Stromal cell of bone marrow (primary cell): ENCODE measurements around the gene WASF2.
"Not testable (repeated sequence)": the region's sequence is repeated elsewhere in the genome, so short reads cannot be mapped to it uniquely, and the experiment has no call there.

ENCODE experiments used
- DNase-seq: peaks from one replicate; pipeline ENCODE4 v3.0.0-alpha.2; 2012; ENCODE audit warnings: low read depth

The WASF2 gene, protein sequence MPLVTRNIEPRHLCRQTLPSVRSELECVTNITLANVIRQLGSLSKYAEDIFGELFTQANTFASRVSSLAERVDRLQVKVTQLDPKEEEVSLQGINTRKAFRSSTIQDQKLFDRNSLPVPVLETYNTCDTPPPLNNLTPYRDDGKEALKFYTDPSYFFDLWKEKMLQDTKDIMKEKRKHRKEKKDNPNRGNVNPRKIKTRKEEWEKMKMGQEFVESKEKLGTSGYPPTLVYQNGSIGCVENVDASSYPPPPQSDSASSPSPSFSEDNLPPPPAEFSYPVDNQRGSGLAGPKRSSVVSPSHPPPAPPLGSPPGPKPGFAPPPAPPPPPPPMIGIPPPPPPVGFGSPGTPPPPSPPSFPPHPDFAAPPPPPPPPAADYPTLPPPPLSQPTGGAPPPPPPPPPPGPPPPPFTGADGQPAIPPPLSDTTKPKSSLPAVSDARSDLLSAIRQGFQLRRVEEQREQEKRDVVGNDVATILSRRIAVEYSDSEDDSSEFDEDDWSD

GRCh38 chr1:27489973-27490741 lies at the start of gene WASF2:
TSS of gene WASF2 (minus strand) at chr1:27490167. CDS start at chr1:27428890, 61,277 bp downstream.
- peak; percentile 95 for DNase-seq

- peak; percentile 38 for DNase-seq
Measured at GRCh38 chr1:27538793-27539192, 48.8 kb upstream of the WASF2 start.

- not testable (repeated sequence) for DNase-seq
Measured at GRCh38 chr1:27538305-27538676, 48.3 kb upstream of the WASF2 start.

- peak; percentile 76 for DNase-seq
Measured at GRCh38 chr1:27536767-27537166, 46.8 kb upstream of the WASF2 start.

DNA sequence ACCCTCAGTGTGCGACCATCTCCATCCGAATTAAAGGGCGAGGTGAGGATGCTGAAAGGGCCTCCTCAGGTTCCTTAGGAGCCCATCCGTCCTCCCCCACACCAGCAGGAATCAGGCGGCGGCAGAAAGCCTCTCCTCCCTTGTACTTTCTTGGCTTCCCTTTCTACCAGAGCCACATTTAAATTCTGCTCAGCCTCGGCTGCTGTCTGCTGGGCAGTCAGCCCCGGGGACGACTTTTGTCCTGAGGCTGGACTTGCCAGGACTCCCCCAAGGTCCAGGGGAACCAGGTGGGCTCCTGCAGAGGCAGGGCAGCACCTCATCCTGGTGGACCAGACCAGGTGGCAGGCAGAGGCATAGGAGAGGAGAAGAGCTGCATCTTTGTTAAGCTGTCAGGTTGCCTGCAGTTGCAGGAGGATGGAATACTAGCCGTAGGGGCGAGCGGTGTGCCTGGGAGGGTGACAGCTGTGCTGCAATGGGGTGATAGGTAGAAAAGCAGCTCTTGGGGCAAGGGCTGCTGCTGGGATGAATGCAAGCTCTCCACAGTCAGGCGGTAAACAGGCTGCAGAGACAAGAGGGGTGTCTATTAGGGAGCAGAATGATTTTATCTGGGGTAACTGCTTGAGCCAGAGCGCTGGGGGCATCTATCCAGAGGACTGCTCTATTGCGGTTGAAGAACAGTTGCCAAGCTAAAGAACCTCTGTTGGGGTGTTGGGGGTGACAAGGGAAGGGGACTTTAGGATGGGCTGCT lies 46.2 kb upstream of the WASF2 start:
- no peak for DNase-seq

GRCh38 chr1:27535386-27535785 lies 45.4 kb upstream of the WASF2 start:
- DNase-seq, result no peak

DNA sequence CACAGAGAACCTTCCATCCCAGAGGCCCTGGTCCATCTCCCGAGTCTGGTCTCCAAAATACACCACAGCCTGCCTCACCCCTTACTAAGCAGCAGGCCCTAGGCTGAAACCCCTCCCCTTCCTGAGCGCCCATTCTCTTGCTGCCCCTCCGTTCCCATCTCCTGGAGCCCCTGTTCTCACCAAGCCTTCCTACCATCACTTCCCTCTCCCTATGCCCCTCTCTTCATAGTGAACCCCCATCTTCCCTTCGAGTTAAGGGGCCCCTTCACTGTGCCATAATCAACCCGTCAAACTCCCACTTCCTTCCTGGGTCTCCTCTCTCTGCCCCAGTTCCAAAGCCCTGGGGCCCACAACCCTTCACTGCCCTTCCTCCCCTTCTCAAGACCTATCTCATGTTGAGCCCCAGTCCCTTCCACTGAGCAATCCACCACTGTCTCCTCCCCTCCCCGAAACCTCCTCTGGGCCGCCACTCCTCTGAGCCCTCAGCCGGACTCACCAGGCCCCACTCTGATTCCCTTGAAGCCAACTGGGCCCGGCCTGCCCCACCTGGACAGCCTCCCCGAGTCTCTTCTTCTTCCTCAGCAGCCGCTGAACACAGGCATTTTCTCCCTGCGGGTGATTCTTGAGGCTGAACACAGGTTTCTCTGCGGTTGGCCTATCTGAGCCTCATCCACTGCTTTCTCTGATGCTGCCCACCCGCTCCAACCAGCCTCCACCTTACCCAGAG lies 42.2 kb upstream of the WASF2 start:
- no peak for DNase-seq

- DNase-seq, result no peak
Measured at GRCh38 chr1:27530192-27530591, 40.2 kb upstream of the WASF2 start.

DNA sequence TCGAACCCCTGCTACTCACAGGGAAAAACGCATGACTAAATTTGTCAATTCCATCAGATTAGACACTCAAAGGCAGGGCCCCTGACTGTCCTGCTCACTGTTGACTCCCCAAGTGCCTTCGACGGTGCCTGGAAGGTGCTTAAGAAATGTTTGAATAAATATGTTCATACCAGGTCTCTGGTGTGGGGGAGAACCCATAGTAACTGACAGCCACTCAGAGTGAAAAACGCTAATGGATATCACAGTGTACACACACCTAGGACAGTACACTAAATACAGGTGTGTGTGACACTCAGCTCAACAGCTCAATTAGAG lies 39.7 kb upstream of the WASF2 start:
- no peak for DNase-seq

DNA sequence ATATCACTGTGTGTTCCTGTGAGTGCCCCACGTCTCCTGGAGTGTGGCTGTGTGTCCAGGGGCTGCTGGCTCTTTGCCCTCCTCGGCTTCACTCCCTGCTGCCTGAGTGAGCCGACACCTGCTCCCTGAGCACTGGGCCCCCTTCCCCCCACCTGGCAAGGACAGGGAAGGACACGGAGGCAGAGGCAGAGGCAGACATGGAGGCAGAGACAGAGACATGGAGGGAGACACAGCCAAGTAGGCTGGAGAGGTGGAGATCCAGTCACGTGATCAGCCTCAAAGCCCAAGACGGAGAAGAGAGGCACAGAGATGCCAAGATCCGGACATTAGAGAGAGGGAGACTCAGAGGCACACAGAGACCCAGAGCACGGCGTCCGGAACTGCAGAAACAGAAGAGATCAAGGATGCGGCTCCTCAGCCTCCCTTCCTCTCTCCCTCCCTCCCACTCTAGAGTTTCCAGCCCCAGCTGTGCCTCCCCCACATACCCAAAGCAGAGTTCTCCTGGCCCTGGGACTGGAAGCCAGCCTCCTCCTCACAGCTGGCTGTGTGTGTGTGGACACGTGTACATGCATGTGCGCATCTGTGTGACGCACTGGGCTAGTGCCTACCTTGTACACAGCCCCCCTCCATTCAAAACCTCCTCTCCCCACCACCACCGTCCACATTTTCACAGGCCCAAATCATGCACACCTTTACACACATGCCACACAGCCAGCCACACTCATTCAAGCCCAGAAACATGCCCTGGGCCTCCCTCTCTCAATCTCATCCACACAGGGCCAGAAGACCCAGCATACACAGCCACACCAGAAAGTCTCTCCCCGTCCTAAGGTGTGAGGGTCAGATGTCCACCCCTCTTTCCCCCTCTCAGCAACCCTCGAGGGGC lies 39.1 kb upstream of the WASF2 start:
- peak; percentile 61 for DNase-seq

DNA sequence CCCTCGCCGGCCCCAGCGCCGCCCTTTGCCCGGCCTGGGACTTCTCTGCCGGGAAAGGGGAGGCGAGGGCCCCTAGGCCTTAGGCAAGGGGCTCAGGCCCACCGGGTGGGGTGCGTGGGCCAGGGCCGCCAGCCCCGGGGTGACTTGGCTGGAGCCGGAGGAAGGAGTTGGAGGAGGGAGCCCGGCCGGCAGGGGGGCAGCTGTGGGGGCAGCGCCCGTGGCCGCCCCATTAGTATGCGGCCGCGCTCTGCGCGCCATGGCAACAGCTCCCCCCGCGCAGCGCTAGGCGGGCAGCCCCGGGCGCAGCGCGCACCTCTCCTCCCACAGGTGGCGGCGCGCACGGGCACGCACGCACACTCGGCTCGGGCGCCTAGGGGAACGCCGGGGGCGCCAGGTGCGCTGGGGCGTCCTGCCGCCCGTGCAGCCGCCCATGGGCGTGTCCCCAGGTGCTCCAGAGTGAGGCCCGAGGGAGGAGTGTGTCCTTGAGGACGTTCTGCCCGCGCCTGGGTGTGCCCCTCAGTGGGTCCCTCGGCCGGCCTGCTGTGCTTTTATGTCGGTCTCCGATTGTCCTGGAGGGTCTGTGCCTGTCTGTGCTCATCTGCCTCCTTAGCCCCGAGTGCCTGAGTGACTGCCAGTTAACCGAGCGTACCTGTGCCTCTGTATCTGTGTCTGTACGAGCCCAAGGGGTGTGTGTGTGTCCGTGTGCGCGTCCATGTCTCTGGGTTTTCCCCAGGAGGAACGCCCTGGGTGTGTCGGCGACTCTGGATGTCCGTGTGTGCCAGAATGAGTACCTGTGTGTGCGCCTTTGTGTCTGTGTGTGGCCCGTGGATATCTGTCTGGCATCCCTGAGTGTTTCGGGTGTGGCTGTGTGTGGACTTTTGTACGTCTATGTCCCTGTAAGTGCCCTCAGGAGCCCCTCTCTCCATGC lies 38.2 kb upstream of the WASF2 start:
- no peak for DNase-seq

- DNase-seq, result no peak
Measured at GRCh38 chr1:27527223-27527889, 37.4 kb upstream of the WASF2 start.

DNA sequence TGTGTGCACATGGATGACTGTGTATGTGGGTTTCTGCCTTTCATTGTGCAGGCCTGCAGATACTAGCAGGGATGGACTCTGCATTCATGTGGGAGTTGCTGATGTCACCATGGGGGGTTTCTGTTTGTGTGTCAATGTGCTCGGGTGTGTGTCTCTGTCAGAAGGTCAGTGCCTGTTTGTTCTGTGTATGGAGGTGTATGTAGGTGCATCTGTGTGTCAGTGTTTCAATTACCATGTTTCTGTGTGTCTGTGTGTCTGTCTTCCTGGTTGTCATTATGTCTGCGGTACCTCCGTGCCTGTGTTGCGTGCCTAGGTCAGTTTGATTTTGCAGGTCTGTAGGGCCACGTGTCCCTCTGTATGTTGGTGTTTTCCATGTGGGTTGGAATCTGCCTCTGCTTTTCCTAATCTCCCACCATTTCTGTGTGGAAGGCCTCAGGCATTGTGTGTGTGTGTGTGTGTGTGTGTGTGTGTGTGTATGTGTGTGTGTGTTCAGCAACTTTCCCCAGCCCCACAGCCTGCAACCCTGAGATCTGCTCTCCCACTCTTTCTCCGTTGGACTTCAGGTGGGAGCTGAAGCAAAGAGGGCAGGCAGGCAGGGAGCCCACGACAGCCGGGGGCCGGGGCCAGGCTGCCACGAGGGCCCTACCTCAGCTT lies 36.7 kb upstream of the WASF2 start:
- DNase-seq, result no peak

- peak; percentile 41 for DNase-seq
Measured at GRCh38 chr1:27525296-27526272, 35.6 kb upstream of the WASF2 start.

- no peak for DNase-seq
Measured at GRCh38 chr1:27523337-27524020, 33.5 kb upstream of the WASF2 start.

GRCh38 chr1:27522432-27523336 lies 32.7 kb upstream of the WASF2 start:
- no peak for DNase-seq
